Neural cell (in vitro differentiated cells): Measurements from ENCODE around the gene SLC35B2. TPM values are rescaled to one million over a fixed set of nuclear protein-coding genes. Genes with fewer than 3 reads are reported as not detected.

Experiments
- H2AFZ ChIP-seq: fragments of 200-600, 300-800 bp; sonication (generic), shearing (Covaris generic); 2 replicates; pipeline ENCODE4 v1.6.0; 2014; ENCODE audit warnings: low read depth, mild to moderate bottlenecking, antibody characterized with exemption, low read length, moderate library complexity
- H3F3A ChIP-seq: fragments of 200-600 bp; shearing (Covaris generic); 2 replicates; pipeline ENCODE4 v1.6.1; 2016; ENCODE audit warnings: mild to moderate bottlenecking, moderate library complexity, mixed read lengths, antibody characterized with exemption, low read length; ENCODE audit not compliant: insufficient read depth, poor library complexity, severe bottlenecking
- H3K27ac ChIP-seq: fragments of 200-600, 300-800 bp; sonication (generic), shearing (Covaris generic); 2 replicates; pipeline ENCODE4 v1.5.1; 2014; ENCODE audit warnings: mild to moderate bottlenecking, low read length, moderate library complexity
- H3K27me3 ChIP-seq: fragments of 300-800, 200-600 bp; sonication (generic), shearing (Covaris generic); 2 replicates; pipeline ENCODE4 v1.6.0; 2014; ENCODE audit warnings: mild to moderate bottlenecking, low read depth, low read length, moderate library complexity; ENCODE audit not compliant: insufficient read depth
- H3K36me3 ChIP-seq: fragments of 300-800, 200-600 bp; sonication (generic), shearing (Covaris generic); 2 replicates; pipeline ENCODE4 v1.5.1; 2014; ENCODE audit warnings: mild to moderate bottlenecking, antibody characterized with exemption, low read length, moderate library complexity; ENCODE audit not compliant: insufficient read depth
- H3K4me2 ChIP-seq: fragments of 300-800, 200-600 bp; sonication (generic), shearing (Covaris generic); 2 replicates; pipeline ENCODE4 v1.6.0; 2014; ENCODE audit warnings: mild to moderate bottlenecking, low read length
- H3K4me3 ChIP-seq: fragments of 300-800, 200-600 bp; sonication (generic), shearing (Covaris generic); 2 replicates; pipeline ENCODE4 v1.5.1; 2014; ENCODE audit warnings: mild to moderate bottlenecking, low read length, moderate library complexity
- H3K79me2 ChIP-seq: fragments of 200-600 bp; shearing (Covaris generic); replicated peaks from 2 replicates; pipeline ENCODE4 v1.6.0; 2014; ENCODE audit warnings: mild to moderate bottlenecking, low read length, moderate library complexity; ENCODE audit not compliant: insufficient read depth
- H3K9ac ChIP-seq: fragments of 300-800, 200-600 bp; sonication (generic), shearing (Covaris generic); 2 replicates; pipeline ENCODE4 v1.6.1; 2016; ENCODE audit warnings: mild to moderate bottlenecking, low read length, mixed read lengths
- H3K9me2 ChIP-seq: fragments of 200-600 bp; shearing (Covaris generic); 2 replicates; pipeline ENCODE4 v1.6.1; 2016; ENCODE audit warnings: mild to moderate bottlenecking, low read length, mixed read lengths; ENCODE audit not compliant: insufficient read depth
- H3K9me3 ChIP-seq: fragments of 200-600, 300-800 bp; sonication (generic), shearing (Covaris generic); 2 replicates; pipeline ENCODE4 v1.6.1; 2016; ENCODE audit warnings: mild to moderate bottlenecking, mixed run types, low read length, moderate library complexity, mixed read lengths
- H4K20me1 ChIP-seq: fragments of 200-600 bp; shearing (Covaris generic); 2 replicates; pipeline ENCODE4 v1.6.1; 2016; ENCODE audit warnings: mild to moderate bottlenecking, mixed run types; ENCODE audit not compliant: insufficient read depth
- EP300 ChIP-seq: fragments of 450-650 bp; conservative IDR thresholded peaks from 2 replicates; pipeline ENCODE4 v1.6.1; 2014; ENCODE audit warnings: antibody characterized with exemption, mild to moderate bottlenecking, moderate library complexity; ENCODE audit not compliant: poor library complexity, severe bottlenecking
- EZH2 ChIP-seq: fragments of 200-600, 300-800 bp; shearing (Covaris generic), sonication (generic); IDR thresholded peaks from 2 replicates; pipeline ENCODE4 v1.6.1; 2014; ENCODE audit warnings: antibody characterized with exemption, low read length, borderline replicate concordance, mild to moderate bottlenecking; ENCODE audit not compliant: insufficient read depth, poor library complexity, severe bottlenecking
- MXI1 ChIP-seq: fragments of 450-650 bp; conservative IDR thresholded peaks from 2 replicates; pipeline ENCODE4 v1.6.1; 2014; ENCODE audit warnings: antibody characterized with exemption, mild to moderate bottlenecking; ENCODE audit not compliant: poor library complexity, severe bottlenecking
- POLR2AphosphoS5 ChIP-seq: IDR thresholded peaks from 2 replicates; pipeline ENCODE4 v1.6.1; 2012
- RAD21 ChIP-seq: fragments of 450-650 bp; conservative IDR thresholded peaks from 2 replicates; pipeline ENCODE4 v1.6.1; 2014; ENCODE audit warnings: antibody characterized with exemption, mild to moderate bottlenecking, moderate library complexity
- SMC3 ChIP-seq: fragments of 450-650 bp; conservative IDR thresholded peaks from 2 replicates; pipeline ENCODE4 v1.6.1; 2014; ENCODE audit warnings: antibody characterized with exemption, mild to moderate bottlenecking, moderate library complexity; ENCODE audit not compliant: poor library complexity
- TAF1 ChIP-seq: IDR thresholded peaks from 2 replicates; pipeline ENCODE4 v1.6.1; 2012; ENCODE audit warnings: low read depth
- polyA plus RNA-seq: library from polyadenylated mRNA; depleted of rRNA; stranded (reverse); fragments of >200 nt; gene quantifications from 2 replicates; pipeline ENCODE4 v1.2.3, GENCODE V29; 2014
- TF ChIP-seq, protein P1 (sequence below): IDR thresholded peaks from 2 replicates; pipeline ENCODE4 v1.6.1; 2012; ENCODE audit warnings: borderline replicate concordance
- TF ChIP-seq, protein P2 (sequence below): fragments of 450-650 bp; IDR thresholded peaks from 2 replicates; pipeline ENCODE4 v1.5.1; 2014; ENCODE audit warnings: antibody characterized with exemption, mild to moderate bottlenecking, moderate library complexity; ENCODE audit not compliant: poor library complexity, severe bottlenecking

Gene SLC35B2
- polyA plus RNA-seq, 1 donor from 2014 or later, result 44.5 TPM

DNA sequence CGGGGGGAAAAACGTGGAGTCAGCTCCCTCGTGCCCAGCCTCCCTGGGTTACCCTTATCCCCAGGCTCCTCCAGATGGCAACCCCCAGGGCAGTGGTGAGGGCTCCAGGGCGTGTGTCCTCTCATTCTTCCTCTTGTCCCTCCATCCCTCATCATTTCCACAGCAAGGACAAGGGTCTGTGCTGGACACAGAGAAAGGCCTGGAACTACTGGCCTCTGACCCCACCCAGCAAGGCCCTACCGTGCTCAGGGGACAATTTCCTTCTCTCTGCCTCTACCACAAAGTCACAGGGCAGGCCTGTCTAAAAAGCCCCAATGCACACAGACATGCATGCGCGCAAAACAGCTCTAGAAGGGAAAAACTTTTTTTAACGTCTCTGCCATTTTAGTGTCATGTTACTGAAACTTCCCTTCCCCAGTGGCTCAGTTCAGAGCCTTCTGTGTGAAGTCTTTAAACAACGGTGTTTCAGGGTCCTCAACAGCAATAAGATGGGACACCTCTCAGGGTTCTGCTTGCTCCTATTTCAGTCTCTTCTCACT lies 1.1 kb upstream of the SLC35B2 start:
- H3K27ac ChIP-seq, result no peak overlapping the region
- no peaks in the 10 kb centered on the region for H3K9me2 ChIP-seq
- no peak overlapping the region for H2AFZ ChIP-seq
- H3K9me3 ChIP-seq, result no peaks in the 10 kb centered on the region
- peak overlapping the region; percentile 96 for H3K9ac ChIP-seq
- peaks cover 25% of the 10 kb centered on the region for H3K79me2 ChIP-seq
- H3K36me3 ChIP-seq, result no peaks in the 10 kb centered on the region
- no peaks in the 10 kb centered on the region for H3F3A ChIP-seq
- H3K27me3 ChIP-seq, result no peaks in the 10 kb centered on the region
- no peaks in the 10 kb centered on the region for H4K20me1 ChIP-seq
- no peak overlapping the region for H3K4me3 ChIP-seq
- no peak overlapping the region for H3K4me2 ChIP-seq
- no peak for TF ChIP-seq TAF1
- TF ChIP-seq, protein P1, sequence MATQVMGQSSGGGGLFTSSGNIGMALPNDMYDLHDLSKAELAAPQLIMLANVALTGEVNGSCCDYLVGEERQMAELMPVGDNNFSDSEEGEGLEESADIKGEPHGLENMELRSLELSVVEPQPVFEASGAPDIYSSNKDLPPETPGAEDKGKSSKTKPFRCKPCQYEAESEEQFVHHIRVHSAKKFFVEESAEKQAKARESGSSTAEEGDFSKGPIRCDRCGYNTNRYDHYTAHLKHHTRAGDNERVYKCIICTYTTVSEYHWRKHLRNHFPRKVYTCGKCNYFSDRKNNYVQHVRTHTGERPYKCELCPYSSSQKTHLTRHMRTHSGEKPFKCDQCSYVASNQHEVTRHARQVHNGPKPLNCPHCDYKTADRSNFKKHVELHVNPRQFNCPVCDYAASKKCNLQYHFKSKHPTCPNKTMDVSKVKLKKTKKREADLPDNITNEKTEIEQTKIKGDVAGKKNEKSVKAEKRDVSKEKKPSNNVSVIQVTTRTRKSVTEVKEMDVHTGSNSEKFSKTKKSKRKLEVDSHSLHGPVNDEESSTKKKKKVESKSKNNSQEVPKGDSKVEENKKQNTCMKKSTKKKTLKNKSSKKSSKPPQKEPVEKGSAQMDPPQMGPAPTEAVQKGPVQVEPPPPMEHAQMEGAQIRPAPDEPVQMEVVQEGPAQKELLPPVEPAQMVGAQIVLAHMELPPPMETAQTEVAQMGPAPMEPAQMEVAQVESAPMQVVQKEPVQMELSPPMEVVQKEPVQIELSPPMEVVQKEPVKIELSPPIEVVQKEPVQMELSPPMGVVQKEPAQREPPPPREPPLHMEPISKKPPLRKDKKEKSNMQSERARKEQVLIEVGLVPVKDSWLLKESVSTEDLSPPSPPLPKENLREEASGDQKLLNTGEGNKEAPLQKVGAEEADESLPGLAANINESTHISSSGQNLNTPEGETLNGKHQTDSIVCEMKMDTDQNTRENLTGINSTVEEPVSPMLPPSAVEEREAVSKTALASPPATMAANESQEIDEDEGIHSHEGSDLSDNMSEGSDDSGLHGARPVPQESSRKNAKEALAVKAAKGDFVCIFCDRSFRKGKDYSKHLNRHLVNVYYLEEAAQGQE, result no peak
- no peak for TF ChIP-seq POLR2AphosphoS5
- TF ChIP-seq EZH2, result no peak
- no peak for TF ChIP-seq RAD21
- TF ChIP-seq, protein P2, sequence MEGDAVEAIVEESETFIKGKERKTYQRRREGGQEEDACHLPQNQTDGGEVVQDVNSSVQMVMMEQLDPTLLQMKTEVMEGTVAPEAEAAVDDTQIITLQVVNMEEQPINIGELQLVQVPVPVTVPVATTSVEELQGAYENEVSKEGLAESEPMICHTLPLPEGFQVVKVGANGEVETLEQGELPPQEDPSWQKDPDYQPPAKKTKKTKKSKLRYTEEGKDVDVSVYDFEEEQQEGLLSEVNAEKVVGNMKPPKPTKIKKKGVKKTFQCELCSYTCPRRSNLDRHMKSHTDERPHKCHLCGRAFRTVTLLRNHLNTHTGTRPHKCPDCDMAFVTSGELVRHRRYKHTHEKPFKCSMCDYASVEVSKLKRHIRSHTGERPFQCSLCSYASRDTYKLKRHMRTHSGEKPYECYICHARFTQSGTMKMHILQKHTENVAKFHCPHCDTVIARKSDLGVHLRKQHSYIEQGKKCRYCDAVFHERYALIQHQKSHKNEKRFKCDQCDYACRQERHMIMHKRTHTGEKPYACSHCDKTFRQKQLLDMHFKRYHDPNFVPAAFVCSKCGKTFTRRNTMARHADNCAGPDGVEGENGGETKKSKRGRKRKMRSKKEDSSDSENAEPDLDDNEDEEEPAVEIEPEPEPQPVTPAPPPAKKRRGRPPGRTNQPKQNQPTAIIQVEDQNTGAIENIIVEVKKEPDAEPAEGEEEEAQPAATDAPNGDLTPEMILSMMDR, result no peak
- no peak for TF ChIP-seq EP300
- no peak for TF ChIP-seq MXI1
- no peak for TF ChIP-seq SMC3

DNA sequence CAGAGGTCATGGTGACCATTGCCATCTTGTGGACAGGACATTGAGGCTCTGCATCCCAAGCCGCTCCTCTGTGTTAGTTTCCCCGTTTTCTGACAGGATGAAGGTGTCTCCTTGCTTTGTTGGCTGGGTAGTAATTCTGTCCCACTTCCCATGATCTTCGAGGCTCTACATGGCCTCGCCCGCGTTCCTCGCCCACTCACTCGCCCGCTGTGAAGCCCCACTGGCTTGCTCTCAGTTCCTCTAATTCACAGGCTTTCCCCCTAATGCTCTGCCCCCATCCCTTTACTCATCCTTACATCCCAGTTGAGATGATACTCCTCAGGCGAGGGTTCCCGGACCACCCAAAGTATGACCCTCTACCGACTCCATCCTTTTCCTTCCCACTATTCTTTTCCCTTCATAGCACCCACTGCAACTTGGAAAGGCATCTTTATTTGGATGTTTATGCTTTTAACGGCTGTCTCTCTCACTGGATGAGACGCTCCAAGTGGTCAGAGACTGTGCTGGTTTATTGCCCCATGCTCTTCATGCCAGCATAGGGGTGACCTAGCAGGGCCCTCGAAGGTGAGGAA lies 511 bp upstream of the SLC35B2 start:
- peak overlapping the region; percentile 10 for H2AFZ ChIP-seq
- H3K27ac ChIP-seq, result peak overlapping the region; percentile 43
- no peaks in the 10 kb centered on the region for H3F3A ChIP-seq

More for the DNA sequence above, 511 bp upstream of the SLC35B2 start:
- H3K27me3 ChIP-seq, result no peaks in the 10 kb centered on the region
- no peaks in the 10 kb centered on the region for H4K20me1 ChIP-seq
- H3K9ac ChIP-seq, result peak overlapping the region; percentile 96
- H3K9me3 ChIP-seq, result no peaks in the 10 kb centered on the region
- H3K4me2 ChIP-seq, result no peak overlapping the region
- H3K36me3 ChIP-seq, result no peaks in the 10 kb centered on the region
- peak overlapping the region; percentile 98 for H3K4me3 ChIP-seq
- peaks cover 21% of the 10 kb centered on the region for H3K79me2 ChIP-seq
- TF ChIP-seq TAF1 (no peak), RAD21 (peak; percentile 9)
- TF ChIP-seq, protein P2, result peak; percentile 28
- no peaks in the 10 kb centered on the region for H3K9me2 ChIP-seq
